ENCODE data around the gene RPS21. TPM values are rescaled to one million over a fixed set of nuclear protein-coding genes. Genes with fewer than 3 reads are reported as not detected.

RPS21 gene
- polyA plus RNA-seq, 1 donor from 2014 or later: 1,633 TPM

GRCh38 chr20:62377064-62377461 lies 9.8 kb upstream of the RPS21 start:
- TF ChIP-seq CTCF (IDR thresholded peaks at IDR 0.05; ENCODE audit: poor library complexity, severe bottlenecking) (no peak), RAD21 (conservative IDR thresholded peaks at IDR 0.05) (no peak), REST (IDR thresholded peaks at IDR 0.05; ENCODE audit: borderline replicate concordance) (no peak), TAF1 (IDR thresholded peaks at IDR 0.05; ENCODE audit: low read depth) (no peak), POLR2AphosphoS5 (IDR thresholded peaks at IDR 0.05) (no peak), EP300 (conservative IDR thresholded peaks at IDR 0.05; ENCODE audit: poor library complexity, severe bottlenecking) (no peak), MXI1 (conservative IDR thresholded peaks at IDR 0.05; ENCODE audit: poor library complexity, severe bottlenecking) (no peak), EZH2 (IDR thresholded peaks at IDR 0.05; ENCODE audit: borderline replicate concordance, insufficient read depth, low read length, poor library complexity, severe bottlenecking) (no peak), SMC3 (conservative IDR thresholded peaks at IDR 0.05; ENCODE audit: poor library complexity) (no peak)
- Histone ChIP-seq H3K4me3 (ENCODE audit: low read length) (no peak overlapping the region), H3K27me3 (ENCODE audit: insufficient read depth, low read depth, low read length) (no peaks in the 10 kb centered on the region), H3F3A (ENCODE audit: insufficient read depth, low read length, poor library complexity, severe bottlenecking) (no peaks in the 10 kb centered on the region), H2AFZ (ENCODE audit: low read depth, low read length) (no peak overlapping the region), H3K4me2 (ENCODE audit: low read length) (no peak overlapping the region), H3K9me2 (ENCODE audit: insufficient read depth, low read length) (no peaks in the 10 kb centered on the region), H4K20me1 (ENCODE audit: insufficient read depth) (no peaks in the 10 kb centered on the region), H3K36me3 (ENCODE audit: insufficient read depth, low read length) (no peaks in the 10 kb centered on the region), H3K9me3 (ENCODE audit: low read length) (no peaks in the 10 kb centered on the region), H3K9ac (ENCODE audit: low read length) (no peak overlapping the region), H3K27ac (ENCODE audit: low read length) (no peak overlapping the region), H3K79me2 (replicated peaks; ENCODE audit: insufficient read depth, low read length) (no peaks in the 10 kb centered on the region)

GRCh38 chr20:62377615-62378178 lies 9.2 kb upstream of the RPS21 start:
- no peaks in the 10 kb centered on the region for H3K27me3 ChIP-seq (ENCODE audit: insufficient read depth, low read depth, low read length)
- H3K36me3 ChIP-seq (ENCODE audit: insufficient read depth, low read length): no peaks in the 10 kb centered on the region
- H3K4me2 ChIP-seq (ENCODE audit: low read length): no peak overlapping the region
- H3K27ac ChIP-seq (ENCODE audit: low read length): no peak overlapping the region
- H3F3A ChIP-seq (ENCODE audit: insufficient read depth, low read length, poor library complexity, severe bottlenecking): no peaks in the 10 kb centered on the region
- H3K9me2 ChIP-seq (ENCODE audit: insufficient read depth, low read length): no peaks in the 10 kb centered on the region
- H3K9ac ChIP-seq (ENCODE audit: low read length): no peak overlapping the region
- TF ChIP-seq SMC3 (conservative IDR thresholded peaks at IDR 0.05; ENCODE audit: poor library complexity) (no peak), TAF1 (IDR thresholded peaks at IDR 0.05; ENCODE audit: low read depth) (no peak), MXI1 (conservative IDR thresholded peaks at IDR 0.05; ENCODE audit: poor library complexity, severe bottlenecking) (no peak), REST (IDR thresholded peaks at IDR 0.05; ENCODE audit: borderline replicate concordance) (no peak), EZH2 (IDR thresholded peaks at IDR 0.05; ENCODE audit: borderline replicate concordance, insufficient read depth, low read length, poor library complexity, severe bottlenecking) (no peak), EP300 (conservative IDR thresholded peaks at IDR 0.05; ENCODE audit: poor library complexity, severe bottlenecking) (no peak), CTCF (IDR thresholded peaks at IDR 0.05; ENCODE audit: poor library complexity, severe bottlenecking) (no peak), POLR2AphosphoS5 (IDR thresholded peaks at IDR 0.05) (no peak)
- H3K4me3 ChIP-seq (ENCODE audit: low read length): no peak overlapping the region
- H4K20me1 ChIP-seq (ENCODE audit: insufficient read depth): no peaks in the 10 kb centered on the region
- no peak overlapping the region for H2AFZ ChIP-seq (ENCODE audit: low read depth, low read length)
- no peaks in the 10 kb centered on the region for H3K79me2 ChIP-seq (replicated peaks; ENCODE audit: insufficient read depth, low read length)
- H3K9me3 ChIP-seq (ENCODE audit: low read length): no peaks in the 10 kb centered on the region

Data from neural cell (in vitro differentiated cells).